ENCODE measurements around the gene TEKT2.

Gene TEKT2, protein sequence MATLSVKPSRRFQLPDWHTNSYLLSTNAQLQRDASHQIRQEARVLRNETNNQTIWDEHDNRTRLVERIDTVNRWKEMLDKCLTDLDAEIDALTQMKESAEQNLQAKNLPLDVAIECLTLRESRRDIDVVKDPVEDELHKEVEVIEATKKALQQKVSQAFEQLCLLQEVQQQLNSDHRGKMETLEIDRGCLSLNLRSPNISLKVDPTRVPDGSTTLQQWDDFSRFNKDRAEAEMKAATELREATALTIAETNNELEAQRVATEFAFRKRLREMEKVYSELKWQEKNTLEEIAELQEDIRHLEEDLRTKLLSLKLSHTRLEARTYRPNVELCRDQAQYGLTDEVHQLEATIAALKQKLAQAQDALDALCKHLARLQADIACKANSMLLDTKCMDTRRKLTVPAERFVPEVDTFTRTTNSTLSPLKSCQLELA

DNA sequence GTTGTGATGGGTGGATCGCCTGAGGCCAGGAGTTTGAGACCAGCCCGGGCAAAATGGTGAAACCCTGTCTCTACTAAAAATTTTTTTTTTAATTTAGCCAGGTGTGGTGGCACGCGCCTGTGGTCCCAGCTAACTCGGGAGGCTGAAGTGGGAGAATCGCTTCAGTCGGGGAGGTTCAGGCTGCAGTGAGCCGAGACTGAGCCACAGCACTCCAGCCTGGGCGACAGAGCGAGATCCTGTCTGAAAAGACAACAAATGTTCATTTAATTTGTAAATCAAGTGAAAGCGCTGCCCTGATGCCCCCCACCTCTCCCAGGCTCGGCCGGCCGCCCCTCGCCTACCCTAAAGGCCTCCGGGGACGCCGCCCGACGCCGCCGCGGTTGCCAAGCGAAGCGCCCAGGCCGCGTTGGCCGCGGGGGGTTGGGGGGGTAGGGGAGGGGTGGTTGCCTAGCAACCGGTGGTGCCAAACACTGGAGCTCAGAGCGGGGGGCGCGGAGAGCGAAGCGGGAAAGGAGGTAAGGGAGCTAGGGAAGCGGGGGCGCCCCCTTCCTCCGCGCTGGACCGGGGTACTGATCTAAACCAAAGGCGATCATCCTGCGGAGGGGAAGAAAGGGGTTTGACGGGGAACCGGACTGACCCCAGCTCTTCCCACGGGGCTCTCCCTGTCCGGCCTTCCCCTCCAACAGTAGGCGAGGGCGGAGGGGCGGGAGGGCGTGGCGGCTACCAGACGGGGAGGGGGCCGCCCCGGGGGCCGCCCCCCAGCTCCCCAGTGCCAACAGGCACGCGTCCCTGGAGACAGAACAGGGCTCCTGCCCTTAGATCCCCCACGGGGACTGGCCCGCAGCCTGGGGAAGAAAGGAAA lies at the start of gene TEKT2:
Gene TEKT2 (plus strand): TSS at position 460 of the 862 bp plus-strand sequence. CDS start 828 bp downstream, outside the sequence.
- peak within 1 kb of the TSS; percentile 48 for H3K4me3 ChIP-seq (ENCODE audit: low read depth, low read length)
- TF ChIP-seq, protein P1, sequence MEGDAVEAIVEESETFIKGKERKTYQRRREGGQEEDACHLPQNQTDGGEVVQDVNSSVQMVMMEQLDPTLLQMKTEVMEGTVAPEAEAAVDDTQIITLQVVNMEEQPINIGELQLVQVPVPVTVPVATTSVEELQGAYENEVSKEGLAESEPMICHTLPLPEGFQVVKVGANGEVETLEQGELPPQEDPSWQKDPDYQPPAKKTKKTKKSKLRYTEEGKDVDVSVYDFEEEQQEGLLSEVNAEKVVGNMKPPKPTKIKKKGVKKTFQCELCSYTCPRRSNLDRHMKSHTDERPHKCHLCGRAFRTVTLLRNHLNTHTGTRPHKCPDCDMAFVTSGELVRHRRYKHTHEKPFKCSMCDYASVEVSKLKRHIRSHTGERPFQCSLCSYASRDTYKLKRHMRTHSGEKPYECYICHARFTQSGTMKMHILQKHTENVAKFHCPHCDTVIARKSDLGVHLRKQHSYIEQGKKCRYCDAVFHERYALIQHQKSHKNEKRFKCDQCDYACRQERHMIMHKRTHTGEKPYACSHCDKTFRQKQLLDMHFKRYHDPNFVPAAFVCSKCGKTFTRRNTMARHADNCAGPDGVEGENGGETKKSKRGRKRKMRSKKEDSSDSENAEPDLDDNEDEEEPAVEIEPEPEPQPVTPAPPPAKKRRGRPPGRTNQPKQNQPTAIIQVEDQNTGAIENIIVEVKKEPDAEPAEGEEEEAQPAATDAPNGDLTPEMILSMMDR (IDR thresholded peaks at IDR 0.05; ENCODE audit: low read depth, low read length, missing control alignments), result no peak
- DNase-seq (ENCODE audit: low read depth), result no peak
- in situ Hi-C loops (cut with HindIII; ENCODE audit: low sequenced_read_pairs), result no loop called here

DNA sequence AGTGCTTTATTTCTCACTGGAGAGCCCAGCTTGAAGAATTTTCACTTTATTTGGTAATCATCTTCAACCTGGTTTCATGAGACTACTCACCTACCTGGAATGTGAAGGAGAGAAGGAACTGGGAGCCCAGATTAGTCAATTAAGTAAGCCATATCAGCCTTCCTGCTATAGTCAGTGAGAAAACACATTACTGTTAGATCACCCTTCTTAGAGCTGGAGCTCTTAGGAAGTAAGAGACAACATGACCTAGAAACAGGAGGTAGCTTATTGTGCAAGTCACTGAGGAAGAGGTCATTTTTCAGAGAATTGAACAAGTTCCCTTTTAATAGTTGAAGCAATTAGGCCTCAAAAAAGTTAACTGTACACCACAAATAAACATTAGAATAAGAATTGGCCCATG lies 49.2 kb upstream of the TEKT2 start:
- TF ChIP-seq, protein P1 (IDR thresholded peaks at IDR 0.05; ENCODE audit: low read depth, low read length, missing control alignments), result no peak
- in situ Hi-C loops (cut with HindIII; ENCODE audit: low sequenced_read_pairs), result no loop called here
- DNase-seq (ENCODE audit: low read depth), result no peak
- H3K4me3 ChIP-seq (ENCODE audit: low read depth, low read length), result no peak overlapping the region

DNA sequence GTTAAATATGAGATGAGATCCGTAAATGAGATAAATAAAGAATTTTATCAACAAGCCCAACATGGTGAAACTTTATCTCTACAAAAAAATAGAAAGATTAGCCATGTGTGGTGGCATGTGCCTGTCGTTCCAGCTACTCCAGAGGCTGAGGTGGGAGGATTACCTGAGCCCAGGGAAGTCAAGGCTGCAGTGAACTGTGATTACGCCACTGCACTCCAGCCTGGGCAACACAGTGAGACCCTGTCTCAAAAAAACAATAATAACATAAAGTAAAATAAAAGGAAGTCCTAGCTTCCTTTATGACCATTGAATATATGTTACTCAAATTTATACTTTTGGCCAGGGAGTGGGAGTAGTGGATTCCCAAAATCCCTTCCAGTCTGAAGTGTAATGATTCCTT lies 48.7 kb upstream of the TEKT2 start:
- TF ChIP-seq, protein P1 (IDR thresholded peaks at IDR 0.05; ENCODE audit: low read depth, low read length, missing control alignments), result no peak
- H3K4me3 ChIP-seq (ENCODE audit: low read depth, low read length), result no peak overlapping the region
- in situ Hi-C loops (cut with HindIII; ENCODE audit: low sequenced_read_pairs), result no loop called here
- DNase-seq (ENCODE audit: low read depth), result no peak

DNA sequence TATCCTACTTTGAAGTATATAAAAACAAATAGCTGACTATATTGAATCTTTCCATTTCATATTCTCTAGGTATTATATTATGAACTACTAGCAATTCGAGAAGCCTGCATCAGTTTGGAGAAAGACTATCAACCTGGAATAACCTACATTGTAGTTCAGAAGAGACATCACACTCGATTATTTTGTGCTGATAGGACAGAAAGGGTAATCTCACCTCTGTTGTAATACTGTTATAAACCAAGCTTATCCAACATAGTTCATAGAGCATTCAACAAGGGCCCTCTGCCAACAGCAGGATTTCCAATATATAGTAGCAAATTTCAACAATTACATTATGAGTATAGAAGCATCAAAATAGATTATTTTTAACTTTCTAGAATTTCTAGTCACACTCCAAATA lies 43.7 kb upstream of the TEKT2 start:
- DNase-seq (ENCODE audit: low read depth), result no peak
- in situ Hi-C loops (cut with HindIII; ENCODE audit: low sequenced_read_pairs), result no loop called here
- TF ChIP-seq, protein P1 (IDR thresholded peaks at IDR 0.05; ENCODE audit: low read depth, low read length, missing control alignments), result no peak
- H3K4me3 ChIP-seq (ENCODE audit: low read depth, low read length), result no peak overlapping the region

DNA sequence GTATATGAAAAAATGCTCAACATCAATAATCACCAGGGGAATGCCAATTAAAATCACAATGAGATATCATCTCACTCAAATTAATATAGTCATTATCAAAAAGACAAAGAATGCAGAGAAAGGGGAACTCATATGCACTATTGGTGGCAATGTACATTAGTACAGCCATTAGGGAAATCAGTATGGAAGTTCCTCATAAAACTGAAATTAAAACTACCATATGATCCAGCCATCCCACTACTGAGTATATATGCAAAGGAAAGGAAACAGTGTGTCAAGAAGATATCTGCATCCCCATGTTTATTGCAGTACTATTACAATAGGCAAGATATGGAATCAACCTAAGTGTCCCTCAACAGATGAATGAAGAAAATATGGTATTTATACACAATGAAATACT lies 32.1 kb upstream of the TEKT2 start:
- TF ChIP-seq, protein P1 (IDR thresholded peaks at IDR 0.05; ENCODE audit: low read depth, low read length, missing control alignments), result no peak
- DNase-seq (ENCODE audit: low read depth), result no peak
- in situ Hi-C loops (cut with HindIII; ENCODE audit: low sequenced_read_pairs), result no loop called here
- no peak overlapping the region for H3K4me3 ChIP-seq (ENCODE audit: low read depth, low read length)

DNA sequence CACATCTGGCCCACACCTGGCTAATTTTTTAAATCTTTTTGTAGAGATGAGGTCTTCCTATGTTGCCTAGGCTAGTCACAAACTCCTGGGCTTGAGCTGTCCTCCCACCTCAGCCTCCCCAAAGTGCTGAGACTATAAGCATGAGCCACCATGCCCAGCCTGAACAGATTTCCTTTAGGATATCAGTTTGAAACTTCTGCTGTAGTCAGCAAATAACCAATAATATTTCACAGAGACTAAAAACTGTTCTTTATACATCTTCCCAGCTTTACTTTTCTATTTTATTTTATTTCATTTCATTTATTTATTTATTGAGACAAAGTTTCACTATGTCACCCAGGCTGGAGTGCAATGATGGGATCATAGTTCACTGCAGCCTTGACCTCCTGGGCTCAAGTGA lies 29.9 kb upstream of the TEKT2 start:
- in situ Hi-C loops (cut with HindIII; ENCODE audit: low sequenced_read_pairs), result no loop called here
- TF ChIP-seq, protein P1 (IDR thresholded peaks at IDR 0.05; ENCODE audit: low read depth, low read length, missing control alignments), result no peak
- no peak overlapping the region for H3K4me3 ChIP-seq (ENCODE audit: low read depth, low read length)
- no peak for DNase-seq (ENCODE audit: low read depth)
